Ovary (tissue), 3 donors: ENCODE data around the gene DNAAF1.

ENCODE experiments used
- CTCF ChIP-seq, 3 donors: fragments of 450-650 bp in 2 of 3; fragments of 200-600 bp in 1 of 3; IDR thresholded peaks; one replicate each; pipeline versions ENCODE4 v1.5.1 to v1.8.0; 2016 to 2022; ENCODE audit warnings: antibody characterized with exemption in 3 of 3, mild to moderate bottlenecking in 1 of 3
- EP300 ChIP-seq: sonication (generic); formaldehyde crosslinking; IDR thresholded peaks from one replicate; pipeline ENCODE4 v1.6.1; 2017; ENCODE audit warnings: antibody characterized with exemption
- donor health status: DM: no; HTN: no; CAD: no.

GRCh38 chr16:84169765-84170310 lies 24.7 kb downstream of the DNAAF1 start:
- TF ChIP-seq CTCF (IDR thresholded peaks at IDR 0.05), result no peak
- no peak for TF ChIP-seq EP300
